ENCODE measurements around the gene PNLIPRP2.

PNLIPRP2 gene

GRCh38 chr10:116620423-116621400, at the start of gene PNLIPRP2:
TSS of gene PNLIPRP2 (plus strand) at chr10:116620953.
- DNase-seq: no peak

- no peak for DNase-seq
Measured at GRCh38 chr10:116574797-116575196, 46.0 kb upstream of the PNLIPRP2 start.

GRCh38 chr10:116587878-116588591, 32.7 kb upstream of the PNLIPRP2 start:
- no peak for DNase-seq

GRCh38 chr10:116588995-116589394, 31.8 kb upstream of the PNLIPRP2 start:
- DNase-seq: no peak

- DNase-seq: no peak
Measured at GRCh38 chr10:116589926-116590325, 30.8 kb upstream of the PNLIPRP2 start.

GRCh38 chr10:116590590-116591444, 29.9 kb upstream of the PNLIPRP2 start, which contains the start of gene PNLIPRP1:
TSS of gene PNLIPRP1 (plus strand) at chr10:116590959. CDS start at chr10:116591130, 171 bp downstream.
- no peak for DNase-seq

- DNase-seq: no peak
Measured at GRCh38 chr10:116593139-116593740, 27.5 kb upstream of the PNLIPRP2 start.

- DNase-seq: no peak
Measured at GRCh38 chr10:116594525-116595035, 26.2 kb upstream of the PNLIPRP2 start.

GRCh38 chr10:116596062-116596461, 24.7 kb upstream of the PNLIPRP2 start:
- DNase-seq: no peak

- DNase-seq: no peak
Measured at GRCh38 chr10:116597543-116597942, 23.2 kb upstream of the PNLIPRP2 start.

- DNase-seq: no peak
Measured at GRCh38 chr10:116598329-116598728, 22.4 kb upstream of the PNLIPRP2 start.

GRCh38 chr10:116599991-116600390, 20.8 kb upstream of the PNLIPRP2 start:
- no peak for DNase-seq

- DNase-seq: no peak
Measured at GRCh38 chr10:116602648-116603400, 17.9 kb upstream of the PNLIPRP2 start.

- DNase-seq: no peak
Measured at GRCh38 chr10:116606061-116606483, 14.7 kb upstream of the PNLIPRP2 start.

GRCh38 chr10:116607336-116607735, 13.4 kb upstream of the PNLIPRP2 start:
- no peak for DNase-seq

- no peak for DNase-seq
Measured at GRCh38 chr10:116608686-116609594, 11.8 kb upstream of the PNLIPRP2 start.

- no peak for DNase-seq
Measured at GRCh38 chr10:116610443-116611152, 10.2 kb upstream of the PNLIPRP2 start.

- no peak for DNase-seq
Measured at GRCh38 chr10:116611153-116611545, 9.6 kb upstream of the PNLIPRP2 start.

- no peak for DNase-seq
Measured at GRCh38 chr10:116612107-116612769, 8.5 kb upstream of the PNLIPRP2 start.
